HepG2 (cell line): Measurements from ENCODE around the gene UBE2H. TPM values are rescaled to one million over a fixed set of nuclear protein-coding genes. Genes with fewer than 3 reads are reported as not detected.
A peak's percentile ranks its signal among the peaks of the same experiment; 100 is the strongest.

Experiments used
- ATAD3A ChIP-seq: sonication (generic); formaldehyde crosslinking; IDR thresholded peaks from 2 replicates; pipeline ENCODE4 v1.4.0; 2020; ENCODE audit warnings: missing genetic modification reagents
- CBX1 ChIP-seq: IDR thresholded peaks from one replicate; pipeline ENCODE4 v1.6.1; 2016; ENCODE audit warnings: antibody characterized with exemption, low read depth
- KAT2B ChIP-seq: fragments of 150-350 bp; IDR thresholded peaks from 2 replicates; pipeline ENCODE4 v1.6.1; 2014; ENCODE audit warnings: low read depth, low read length, borderline replicate concordance
- KLF11 ChIP-seq: IDR thresholded peaks from 2 replicates; pipeline ENCODE4 v1.6.1; 2016; ENCODE audit warnings: missing compliant biosample characterization
- NR3C1 ChIP-seq: sonication (generic); formaldehyde crosslinking; IDR thresholded peaks from 2 replicates; pipeline ENCODE4 v1.4.0; 2020; ENCODE audit warnings: missing genetic modification reagents
- PAWR ChIP-seq: sonication (generic); formaldehyde crosslinking; IDR thresholded peaks from 2 replicates; pipeline ENCODE4 v1.4.0; 2020; ENCODE audit warnings: missing genetic modification reagents, mild to moderate bottlenecking, borderline replicate concordance
- POLR2AphosphoS5 ChIP-seq: IDR thresholded peaks from 2 replicates; pipeline ENCODE4 v1.6.1; 2012; ENCODE audit warnings: low read depth, low read length
- RAD21 ChIP-seq: fragments of 450-650 bp; formaldehyde crosslinking; IDR thresholded peaks from 2 replicates; pipeline ENCODE4 v1.5.0; 2020; ENCODE audit warnings: mild to moderate bottlenecking
- TBX2 ChIP-seq: sonication (generic); formaldehyde crosslinking; IDR thresholded peaks from 2 replicates; pipeline ENCODE4 v1.5.0; 2020; ENCODE audit warnings: missing genetic modification reagents, mild to moderate bottlenecking, borderline replicate concordance
- TCF7L2 ChIP-seq: IDR thresholded peaks from 2 replicates; pipeline ENCODE4 v1.6.1; 2011; ENCODE audit warnings: mild to moderate bottlenecking, low read depth, low read length, moderate library complexity
- ZNF17 ChIP-seq: sonication (generic); formaldehyde crosslinking; IDR thresholded peaks from 2 replicates; pipeline ENCODE4 v1.5.0; 2020; ENCODE audit warnings: mild to moderate bottlenecking, missing genetic modification reagents
- ZNF251 ChIP-seq: sonication (generic); formaldehyde crosslinking; IDR thresholded peaks from 2 replicates; pipeline ENCODE4 v1.9.0; 2021; ENCODE audit warnings: mild to moderate bottlenecking, missing genetic modification reagents
- ZNF616 ChIP-seq: sonication (generic); formaldehyde crosslinking; IDR thresholded peaks from 2 replicates; pipeline ENCODE4 v1.5.0; 2020; ENCODE audit warnings: low read depth, mild to moderate bottlenecking, missing genetic modification reagents
- polyA plus RNA-seq, 8 experiments: library from polyadenylated mRNA; depleted of rRNA in 3 of 8; stranded (reverse) in 7 of 8; unstranded in 1 of 8; fragments of >200 nt; fragmentation: Illumina TruSeq in 4 of 8; extraction: Trizol in 4 of 8; gene quantifications; 2 replicates each; pipeline versions ENCODE4 v1.2.1 to v1.2.3, GENCODE V29; 2011 to 2016; ENCODE audit warnings: low read depth in 4 of 8, missing spikeins in 1 of 8, mixed read lengths in 1 of 8; ENCODE audit not compliant: insufficient read depth in 1 of 8
- total RNA-seq, 5 experiments: library from RNA; depleted of rRNA; stranded (reverse); fragments of >200 nt; fragmentation: Illumina TruSeq; extraction: Trizol; gene quantifications; 2 replicates each; pipeline ENCODE4 v1.2.3, GENCODE V29; 2016; ENCODE audit warnings: low read depth in 1 of 5
- TF ChIP-seq, protein P1 (sequence below): sonication (generic); formaldehyde crosslinking; IDR thresholded peaks from 2 replicates; pipeline ENCODE4 v1.5.1; 2020; ENCODE audit warnings: missing genetic modification reagents, mild to moderate bottlenecking, borderline replicate concordance
- TF ChIP-seq, protein P2 (sequence below): sonication (generic); formaldehyde crosslinking; IDR thresholded peaks from 2 replicates; pipeline ENCODE4 v1.4.0; 2020; ENCODE audit warnings: mild to moderate bottlenecking, missing genetic modification reagents
- TF ChIP-seq, protein P3 (sequence below): IDR thresholded peaks from 2 replicates; pipeline ENCODE4 v1.6.1; 2018; ENCODE audit warnings: missing genetic modification reagents
- TF ChIP-seq, protein P4 (sequence below): sonication (generic); formaldehyde crosslinking; IDR thresholded peaks from 2 replicates; pipeline ENCODE4 v1.4.0; 2020; ENCODE audit warnings: missing genetic modification reagents
- TF ChIP-seq, protein P5 (sequence below): sonication (generic); formaldehyde crosslinking; IDR thresholded peaks from 2 replicates; pipeline ENCODE4 v1.5.0; 2020; ENCODE audit warnings: mild to moderate bottlenecking, missing genetic modification reagents
- TF ChIP-seq, protein P6 (sequence below): sonication (generic); formaldehyde crosslinking; IDR thresholded peaks from 2 replicates; pipeline ENCODE4 v1.4.0; 2020; ENCODE audit warnings: missing genetic modification reagents

Gene UBE2H
- total and polyA plus RNA-seq, 2 of the 13 experiments (the other 11 are each of a cell fraction or from before 2014, with no cell fraction given), result 15.5 to 40.1 TPM

DNA sequence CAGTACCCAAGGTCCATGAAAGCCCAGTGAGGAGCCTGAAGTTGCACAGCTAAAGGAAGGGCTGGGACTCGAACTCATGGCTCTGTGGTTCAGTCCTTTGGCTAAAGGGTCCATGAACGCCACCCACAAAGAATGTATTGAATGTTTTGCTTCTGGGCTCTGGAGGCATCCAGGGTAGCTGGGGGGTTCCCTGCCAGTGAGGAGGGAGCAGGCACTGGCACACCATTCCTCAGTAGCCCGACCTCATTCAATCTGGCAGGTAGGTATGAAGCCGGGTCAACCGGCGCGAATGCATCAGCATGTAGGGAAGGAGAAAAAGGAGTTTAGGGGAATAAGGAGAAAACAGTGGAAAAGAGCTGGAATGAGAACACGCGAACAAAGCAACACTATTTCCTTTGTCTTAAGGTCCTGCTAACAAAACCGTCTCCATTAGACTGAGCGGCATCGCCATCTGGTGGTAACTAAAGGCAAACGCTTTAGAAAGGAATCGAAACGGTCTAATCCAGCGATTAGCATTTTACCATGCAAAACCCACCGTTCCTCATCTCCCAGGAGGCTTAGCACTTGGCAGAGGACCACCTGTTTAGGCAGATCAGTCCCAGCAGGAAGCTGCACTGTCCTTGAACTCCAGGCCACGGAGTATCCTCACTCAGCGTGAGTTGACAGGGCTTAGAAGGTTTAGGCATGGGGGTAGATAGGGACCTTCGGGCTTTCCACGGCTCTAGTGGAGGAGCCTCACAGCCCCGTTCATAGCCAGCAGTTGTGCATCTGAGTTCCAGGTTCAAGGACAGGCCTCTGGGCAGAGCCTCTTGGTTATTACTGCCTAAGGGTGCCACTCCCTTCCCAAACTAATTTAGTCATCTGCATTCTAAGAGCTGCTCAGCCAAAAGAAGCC lies 122.8 kb downstream of the UBE2H start (continued):
- TF ChIP-seq, protein P1, sequence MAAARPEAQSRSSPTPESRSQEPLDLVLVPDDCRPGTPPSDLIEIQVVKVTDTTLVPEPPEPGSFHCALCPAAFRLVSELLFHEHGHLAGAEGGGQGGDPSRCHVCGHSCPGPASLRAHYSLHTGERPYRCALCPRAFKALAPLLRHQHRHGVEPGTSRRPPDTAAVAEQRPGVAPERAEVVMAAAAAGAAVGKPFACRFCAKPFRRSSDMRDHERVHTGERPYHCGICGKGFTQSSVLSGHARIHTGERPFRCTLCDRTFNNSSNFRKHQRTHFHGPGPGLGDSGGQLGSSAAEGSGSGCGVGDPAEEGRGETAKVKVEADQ (CRISPR knock-in tag), result no peak
- no peak for TF ChIP-seq NR3C1 (CRISPR knock-in tag)
- no peak for TF ChIP-seq ATAD3A (CRISPR knock-in tag)
- TF ChIP-seq ZNF616 (CRISPR knock-in tag), result no peak
- TF ChIP-seq, protein P2, sequence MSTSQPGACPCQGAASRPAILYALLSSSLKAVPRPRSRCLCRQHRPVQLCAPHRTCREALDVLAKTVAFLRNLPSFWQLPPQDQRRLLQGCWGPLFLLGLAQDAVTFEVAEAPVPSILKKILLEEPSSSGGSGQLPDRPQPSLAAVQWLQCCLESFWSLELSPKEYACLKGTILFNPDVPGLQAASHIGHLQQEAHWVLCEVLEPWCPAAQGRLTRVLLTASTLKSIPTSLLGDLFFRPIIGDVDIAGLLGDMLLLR (CRISPR knock-in tag), result no peak
- TF ChIP-seq, protein P3, sequence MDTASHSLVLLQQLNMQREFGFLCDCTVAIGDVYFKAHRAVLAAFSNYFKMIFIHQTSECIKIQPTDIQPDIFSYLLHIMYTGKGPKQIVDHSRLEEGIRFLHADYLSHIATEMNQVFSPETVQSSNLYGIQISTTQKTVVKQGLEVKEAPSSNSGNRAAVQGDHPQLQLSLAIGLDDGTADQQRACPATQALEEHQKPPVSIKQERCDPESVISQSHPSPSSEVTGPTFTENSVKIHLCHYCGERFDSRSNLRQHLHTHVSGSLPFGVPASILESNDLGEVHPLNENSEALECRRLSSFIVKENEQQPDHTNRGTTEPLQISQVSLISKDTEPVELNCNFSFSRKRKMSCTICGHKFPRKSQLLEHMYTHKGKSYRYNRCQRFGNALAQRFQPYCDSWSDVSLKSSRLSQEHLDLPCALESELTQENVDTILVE (CRISPR knock-in tag), result no peak
- no peak for TF ChIP-seq ZNF251 (CRISPR knock-in tag)
- TF ChIP-seq TBX2, result no peak
- no peak for TF ChIP-seq KAT2B
- TF ChIP-seq POLR2AphosphoS5, result no peak
- TF ChIP-seq, protein P4, sequence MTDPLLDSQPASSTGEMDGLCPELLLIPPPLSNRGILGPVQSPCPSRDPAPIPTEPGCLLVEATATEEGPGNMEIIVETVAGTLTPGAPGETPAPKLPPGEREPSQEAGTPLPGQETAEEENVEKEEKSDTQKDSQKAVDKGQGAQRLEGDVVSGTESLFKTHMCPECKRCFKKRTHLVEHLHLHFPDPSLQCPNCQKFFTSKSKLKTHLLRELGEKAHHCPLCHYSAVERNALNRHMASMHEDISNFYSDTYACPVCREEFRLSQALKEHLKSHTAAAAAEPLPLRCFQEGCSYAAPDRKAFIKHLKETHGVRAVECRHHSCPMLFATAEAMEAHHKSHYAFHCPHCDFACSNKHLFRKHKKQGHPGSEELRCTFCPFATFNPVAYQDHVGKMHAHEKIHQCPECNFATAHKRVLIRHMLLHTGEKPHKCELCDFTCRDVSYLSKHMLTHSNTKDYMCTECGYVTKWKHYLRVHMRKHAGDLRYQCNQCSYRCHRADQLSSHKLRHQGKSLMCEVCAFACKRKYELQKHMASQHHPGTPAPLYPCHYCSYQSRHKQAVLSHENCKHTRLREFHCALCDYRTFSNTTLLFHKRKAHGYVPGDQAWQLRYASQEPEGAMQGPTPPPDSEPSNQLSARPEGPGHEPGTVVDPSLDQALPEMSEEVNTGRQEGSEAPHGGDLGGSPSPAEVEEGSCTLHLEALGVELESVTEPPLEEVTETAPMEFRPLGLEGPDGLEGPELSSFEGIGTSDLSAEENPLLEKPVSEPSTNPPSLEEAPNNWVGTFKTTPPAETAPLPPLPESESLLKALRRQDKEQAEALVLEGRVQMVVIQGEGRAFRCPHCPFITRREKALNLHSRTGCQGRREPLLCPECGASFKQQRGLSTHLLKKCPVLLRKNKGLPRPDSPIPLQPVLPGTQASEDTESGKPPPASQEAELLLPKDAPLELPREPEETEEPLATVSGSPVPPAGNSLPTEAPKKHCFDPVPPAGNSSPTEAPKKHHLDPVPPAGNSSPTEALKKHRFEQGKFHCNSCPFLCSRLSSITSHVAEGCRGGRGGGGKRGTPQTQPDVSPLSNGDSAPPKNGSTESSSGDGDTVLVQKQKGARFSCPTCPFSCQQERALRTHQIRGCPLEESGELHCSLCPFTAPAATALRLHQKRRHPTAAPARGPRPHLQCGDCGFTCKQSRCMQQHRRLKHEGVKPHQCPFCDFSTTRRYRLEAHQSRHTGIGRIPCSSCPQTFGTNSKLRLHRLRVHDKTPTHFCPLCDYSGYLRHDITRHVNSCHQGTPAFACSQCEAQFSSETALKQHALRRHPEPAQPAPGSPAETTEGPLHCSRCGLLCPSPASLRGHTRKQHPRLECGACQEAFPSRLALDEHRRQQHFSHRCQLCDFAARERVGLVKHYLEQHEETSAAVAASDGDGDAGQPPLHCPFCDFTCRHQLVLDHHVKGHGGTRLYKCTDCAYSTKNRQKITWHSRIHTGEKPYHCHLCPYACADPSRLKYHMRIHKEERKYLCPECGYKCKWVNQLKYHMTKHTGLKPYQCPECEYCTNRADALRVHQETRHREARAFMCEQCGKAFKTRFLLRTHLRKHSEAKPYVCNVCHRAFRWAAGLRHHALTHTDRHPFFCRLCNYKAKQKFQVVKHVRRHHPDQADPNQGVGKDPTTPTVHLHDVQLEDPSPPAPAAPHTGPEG (CRISPR knock-in tag), result no peak
- TF ChIP-seq CBX1, result no peak
- no peak for TF ChIP-seq TCF7L2
- TF ChIP-seq, protein P5, sequence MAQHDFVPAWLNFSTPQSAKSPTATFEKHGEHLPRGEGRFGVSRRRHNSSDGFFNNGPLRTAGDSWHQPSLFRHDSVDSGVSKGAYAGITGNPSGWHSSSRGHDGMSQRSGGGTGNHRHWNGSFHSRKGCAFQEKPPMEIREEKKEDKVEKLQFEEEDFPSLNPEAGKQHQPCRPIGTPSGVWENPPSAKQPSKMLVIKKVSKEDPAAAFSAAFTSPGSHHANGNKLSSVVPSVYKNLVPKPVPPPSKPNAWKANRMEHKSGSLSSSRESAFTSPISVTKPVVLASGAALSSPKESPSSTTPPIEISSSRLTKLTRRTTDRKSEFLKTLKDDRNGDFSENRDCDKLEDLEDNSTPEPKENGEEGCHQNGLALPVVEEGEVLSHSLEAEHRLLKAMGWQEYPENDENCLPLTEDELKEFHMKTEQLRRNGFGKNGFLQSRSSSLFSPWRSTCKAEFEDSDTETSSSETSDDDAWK, result no peak
- TF ChIP-seq, protein P6, sequence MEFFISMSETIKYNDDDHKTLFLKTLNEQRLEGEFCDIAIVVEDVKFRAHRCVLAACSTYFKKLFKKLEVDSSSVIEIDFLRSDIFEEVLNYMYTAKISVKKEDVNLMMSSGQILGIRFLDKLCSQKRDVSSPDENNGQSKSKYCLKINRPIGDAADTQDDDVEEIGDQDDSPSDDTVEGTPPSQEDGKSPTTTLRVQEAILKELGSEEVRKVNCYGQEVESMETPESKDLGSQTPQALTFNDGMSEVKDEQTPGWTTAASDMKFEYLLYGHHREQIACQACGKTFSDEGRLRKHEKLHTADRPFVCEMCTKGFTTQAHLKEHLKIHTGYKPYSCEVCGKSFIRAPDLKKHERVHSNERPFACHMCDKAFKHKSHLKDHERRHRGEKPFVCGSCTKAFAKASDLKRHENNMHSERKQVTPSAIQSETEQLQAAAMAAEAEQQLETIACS (CRISPR knock-in tag), result no peak
- TF ChIP-seq KLF11 (CRISPR knock-in tag), result no peak
- peak; percentile 61; the same call in 1 of the 2 replicates for TF ChIP-seq RAD21 (CRISPR knock-in tag)
- TF ChIP-seq PAWR (CRISPR knock-in tag), result no peak
- no peak for TF ChIP-seq ZNF17 (CRISPR knock-in tag)
